A673 (cell line): ENCODE data around the gene ZNF182.
"Not testable (repeated sequence)": the region's sequence is repeated elsewhere in the genome, so short reads cannot be mapped to it uniquely, and the experiment has no call there.

Source experiments
- EZH2 ChIP-seq: fragments of 200-600 bp; sonication (generic); IDR thresholded peaks from 2 replicates; pipeline ENCODE4 v1.6.1; 2017; ENCODE audit warnings: borderline replicate concordance, low read depth, mild to moderate bottlenecking, mixed read lengths, antibody characterized with exemption, low read length; ENCODE audit not compliant: poor library complexity, severe bottlenecking
- TF ChIP-seq, protein P1 (sequence below): fragments of 300-800, 200-600 bp; sonication (generic); conservative IDR thresholded peaks from 2 replicates; pipeline ENCODE4 v1.5.1; 2017; ENCODE audit warnings: low read depth, mild to moderate bottlenecking, antibody characterized with exemption, low read length, moderate library complexity, mixed read lengths

DNA sequence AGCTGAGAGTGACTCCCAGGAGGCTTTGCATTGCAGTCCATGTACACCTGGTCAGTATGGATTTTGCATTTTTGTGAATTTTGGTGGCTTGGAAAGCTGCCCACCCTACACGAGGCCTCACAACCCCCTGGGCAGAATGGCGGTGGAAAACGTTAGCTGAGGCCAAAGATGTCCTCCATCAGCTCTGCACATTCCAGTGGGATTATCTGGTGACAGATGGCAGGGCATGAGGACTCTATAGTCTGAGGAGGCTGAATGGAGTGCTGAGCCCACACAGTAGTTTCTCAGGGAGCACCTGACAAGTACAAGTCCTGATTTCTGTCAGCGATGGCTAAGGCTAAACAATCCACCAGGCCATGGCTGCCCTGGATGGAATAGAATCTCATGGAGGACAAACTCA is 23.8 kb upstream of the ZNF182 start:
- TF ChIP-seq, protein P1, sequence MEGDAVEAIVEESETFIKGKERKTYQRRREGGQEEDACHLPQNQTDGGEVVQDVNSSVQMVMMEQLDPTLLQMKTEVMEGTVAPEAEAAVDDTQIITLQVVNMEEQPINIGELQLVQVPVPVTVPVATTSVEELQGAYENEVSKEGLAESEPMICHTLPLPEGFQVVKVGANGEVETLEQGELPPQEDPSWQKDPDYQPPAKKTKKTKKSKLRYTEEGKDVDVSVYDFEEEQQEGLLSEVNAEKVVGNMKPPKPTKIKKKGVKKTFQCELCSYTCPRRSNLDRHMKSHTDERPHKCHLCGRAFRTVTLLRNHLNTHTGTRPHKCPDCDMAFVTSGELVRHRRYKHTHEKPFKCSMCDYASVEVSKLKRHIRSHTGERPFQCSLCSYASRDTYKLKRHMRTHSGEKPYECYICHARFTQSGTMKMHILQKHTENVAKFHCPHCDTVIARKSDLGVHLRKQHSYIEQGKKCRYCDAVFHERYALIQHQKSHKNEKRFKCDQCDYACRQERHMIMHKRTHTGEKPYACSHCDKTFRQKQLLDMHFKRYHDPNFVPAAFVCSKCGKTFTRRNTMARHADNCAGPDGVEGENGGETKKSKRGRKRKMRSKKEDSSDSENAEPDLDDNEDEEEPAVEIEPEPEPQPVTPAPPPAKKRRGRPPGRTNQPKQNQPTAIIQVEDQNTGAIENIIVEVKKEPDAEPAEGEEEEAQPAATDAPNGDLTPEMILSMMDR, result not testable (repeated sequence)
- TF ChIP-seq EZH2, result not testable (repeated sequence)
